ENCODE data around the gene ANKRD13D.

ANKRD13D gene

GRCh38 chr11:67287355-67288197 lies 1.5 kb upstream of the ANKRD13D start:
- no peak for DNase-seq

GRCh38 chr11:67288198-67288451 lies 978 bp upstream of the ANKRD13D start:
- no peak for DNase-seq

- DNase-seq, result peak; percentile 62 to 81
These were observed 464 bp upstream of the ANKRD13D start for GRCh38 chr11:67288452-67289225.

GRCh38 chr11:67289651-67290479 lies 762 bp downstream of the ANKRD13D start:
- no peak for DNase-seq

- DNase-seq, result no peak
These were observed 1.7 kb downstream of the ANKRD13D start for GRCh38 chr11:67290801-67291200.

- no peak for DNase-seq
These were observed 2.6 kb downstream of the ANKRD13D start for GRCh38 chr11:67291481-67292381.

- DNase-seq, result no peak
These were observed 3.6 kb downstream of the ANKRD13D start for GRCh38 chr11:67292671-67293070.

- no peak for DNase-seq
These were observed 4.0 kb downstream of the ANKRD13D start for GRCh38 chr11:67293090-67293489.

GRCh38 chr11:67295846-67296245 lies 6.7 kb downstream of the ANKRD13D start:
- no peak for DNase-seq

- no peak for DNase-seq
These were observed 9.7 kb downstream of the ANKRD13D start for GRCh38 chr11:67298786-67299185.

GRCh38 chr11:67299471-67300191 lies 10.5 kb downstream of the ANKRD13D start:
- no peak for DNase-seq

GRCh38 chr11:67300256-67300755 lies 11.2 kb downstream of the ANKRD13D start:
- no peak for DNase-seq

GRCh38 chr11:67300756-67301312 lies 11.7 kb downstream of the ANKRD13D start:
- DNase-seq, result no peak

GRCh38 chr11:67301313-67301921 lies 12.3 kb downstream of the ANKRD13D start:
- DNase-seq, result no peak

- DNase-seq, result peak in 1 of 2 experiments; percentile 60
These were observed 12.9 kb downstream of the ANKRD13D start for GRCh38 chr11:67301951-67302516.

- no peak for DNase-seq
These were observed 13.5 kb downstream of the ANKRD13D start for GRCh38 chr11:67302571-67303131.

- peak in 1 of 2 experiments; percentile 33 for DNase-seq
These were observed 14.2 kb downstream of the ANKRD13D start, which contains the start of gene SSH3 for GRCh38 chr11:67303132-67303834. SSH3 (plus strand) TSS chr11:67303530; CDS start chr11:67303626, 96 bp downstream.

GRCh38 chr11:67303835-67304411 lies 14.8 kb downstream of the ANKRD13D start:
- DNase-seq, result no peak
